ENCODE results near the gene RPA3. TPM values are rescaled to one million over a fixed set of nuclear protein-coding genes. Genes with fewer than 3 reads are reported as not detected.

Gene RPA3
- total and polyA plus RNA-seq, 9 of the 15 experiments (the other 6 are each of a cell fraction or from before 2014, with no cell fraction given): 68.5 to 265 (median 125) TPM

- TF ChIP-seq ZNF407 (IDR thresholded peaks at IDR 0.05; ENCODE audit: low read depth) (no peak), SPI1 (IDR thresholded peaks at IDR 0.05; ENCODE audit: borderline replicate concordance, low read depth, low read length) (no peak), ZFX (CRISPR knock-in tag; IDR thresholded peaks at IDR 0.05) (no peak), KHSRP (IDR thresholded peaks at IDR 0.05) (no peak), MTA3 (IDR thresholded peaks at IDR 0.05; ENCODE audit: borderline replicate concordance) (no peak), KDM1A (IDR thresholded peaks at IDR 0.05) (no peak), GABPB1 (CRISPR knock-in tag; IDR thresholded peaks at IDR 0.05) (no peak), JUND (IDR thresholded peaks at IDR 0.05; ENCODE audit: borderline replicate concordance, low read depth, low read length) (no peak), JUND (tag; IDR thresholded peaks at IDR 0.05; ENCODE audit: borderline replicate concordance, low read depth, low read length) (no peak), HINFP (tag; conservative IDR thresholded peaks at IDR 0.05; ENCODE audit: low read depth) (no peak), ETS2 (tag; IDR thresholded peaks at IDR 0.05; ENCODE audit: borderline replicate concordance, poor library complexity, severe bottlenecking) (no peak)
These were observed 105.9 kb downstream of the RPA3 start (continued) for GRCh38 chr7:7612519-7612918.
